ENCODE data around the gene PEAK1.
A peak's percentile ranks its signal among the peaks of the same experiment; 100 is the strongest.

Gene PEAK1

GRCh38 chr15:77071305-77072223 lies 348.3 kb downstream of the PEAK1 start:
- no peak for TF ChIP-seq Cebpa-rat (IDR thresholded peaks at IDR 0.05)
- Histone ChIP-seq H3K36me3 (peaks cover 0 to 25% (median 12%) of the 10 kb centered on the region in 11 experiments; a peak in 13 of 22 replicates), H3K9ac (peak overlapping the region in 9 of 11 experiments; percentile 93 to 100 (median 99); a peak in 16 of 22 replicates)

GRCh38 chr15:77070495-77071304 lies 349.2 kb downstream of the PEAK1 start, which contains the start of gene TSPAN3:
Gene TSPAN3 (minus strand): TSS chr15:77071109. CDS start chr15:77070954, 155 bp downstream.
- Histone ChIP-seq H3K4me2 (peak within 1 kb of the TSS; percentile 83 to 97 (median 92)), H3K4me1 (peaks cover 23 to 47% (median 35%) of the 10 kb centered on the region in 10 experiments), H3K9ac (peak within 1 kb of the TSS; percentile 93 to 100 (median 98)), H3K36me3 (peaks cover 0 to 34% (median 16%) of the 10 kb centered on the region in 11 experiments; a peak in 13 of 22 replicates), H4K20me1 (peaks cover 8 to 50% (median 44%) of the 10 kb centered on the region in 11 experiments; a peak in 20 of 22 replicates), H3K27ac (peak within 1 kb of the TSS; percentile 85 to 99 (median 96)), H3K4me3 (peak within 1 kb of the TSS; percentile 83 to 98 (median 92)), H3K9me3 (replicated peaks in 1 of 11) (no peaks in the 10 kb centered on the region), H3K27me3 (no peaks in the 10 kb centered on the region)
- no peak for TF ChIP-seq Cebpa-rat (IDR thresholded peaks at IDR 0.05)

More at GRCh38 chr15:77071305-77072223, 348.3 kb downstream of the PEAK1 start:
- Histone ChIP-seq H3K4me3 (peak overlapping the region in 9 of 10 experiments; percentile 83 to 98 (median 93); a peak in 13 of 20 replicates), H3K27ac (peak overlapping the region in 9 of 11 experiments; percentile 93 to 99 (median 96); a peak in 12 of 22 replicates), H3K4me1 (peaks cover 23 to 41% (median 35%) of the 10 kb centered on the region in 10 experiments), H3K4me2 (peak overlapping the region; percentile 16 to 95 (median 44); a peak in 17 of 22 replicates), H4K20me1 (peaks cover 8 to 41% (median 36%) of the 10 kb centered on the region in 11 experiments; a peak in 20 of 22 replicates), H3K27me3 (no peaks in the 10 kb centered on the region), H3K9me3 (replicated peaks in 1 of 11) (no peaks in the 10 kb centered on the region)

GRCh38 chr15:77070180-77070494 lies 349.8 kb downstream of the PEAK1 start:
- peak overlapping the region; percentile 85 to 99 (median 96) for H3K27ac ChIP-seq
- H3K4me1 ChIP-seq, result peaks cover 28 to 52% (median 40%) of the 10 kb centered on the region in 10 experiments
- H3K27me3 ChIP-seq, result no peaks in the 10 kb centered on the region
- no peaks in the 10 kb centered on the region for H3K9me3 ChIP-seq (replicated peaks in 1 of 11)
- peaks cover 0 to 39% (median 16%) of the 10 kb centered on the region in 11 experiments; a peak in 13 of 22 replicates for H3K36me3 ChIP-seq
- peaks cover 8 to 55% (median 50%) of the 10 kb centered on the region in 11 experiments; a peak in 20 of 22 replicates for H4K20me1 ChIP-seq
- no peak for TF ChIP-seq Cebpa-rat (IDR thresholded peaks at IDR 0.05)
- peak overlapping the region; percentile 93 to 100 (median 98) for H3K9ac ChIP-seq
- H3K4me3 ChIP-seq, result peak overlapping the region; percentile 83 to 98 (median 92)
- peak overlapping the region; percentile 83 to 97 (median 92) for H3K4me2 ChIP-seq

GRCh38 chr15:77069521-77070121 lies 350.3 kb downstream of the PEAK1 start:
- no peak for TF ChIP-seq Cebpa-rat (IDR thresholded peaks at IDR 0.05)
- Histone ChIP-seq H3K27ac (peak overlapping the region; percentile 85 to 99 (median 96); a peak in 21 of 22 replicates), H3K4me1 (peaks cover 34 to 58% (median 45%) of the 10 kb centered on the region in 10 experiments), H3K27me3 (no peaks in the 10 kb centered on the region), H3K9me3 (replicated peaks in 1 of 11) (no peaks in the 10 kb centered on the region), H4K20me1 (peaks cover 8 to 61% (median 55%) of the 10 kb centered on the region in 11 experiments; a peak in 20 of 22 replicates), H3K9ac (peak overlapping the region; percentile 93 to 100 (median 98)), H3K4me3 (peak overlapping the region; percentile 83 to 98 (median 92)), H3K4me2 (peak overlapping the region; percentile 83 to 97 (median 92)), H3K36me3 (peaks cover 0 to 40% (median 16%) of the 10 kb centered on the region in 11 experiments; a peak in 13 of 22 replicates)

- H3K27me3 ChIP-seq, result no peaks in the 10 kb centered on the region
- no peak overlapping the region; a peak in 1 of 22 replicates for H3K27ac ChIP-seq
- H3K9ac ChIP-seq, result no peak overlapping the region
- H4K20me1 ChIP-seq, result peaks cover 8 to 70% (median 65%) of the 10 kb centered on the region in 11 experiments; a peak in 20 of 22 replicates
- H3K4me1 ChIP-seq, result peaks cover 37 to 67% (median 52%) of the 10 kb centered on the region in 10 experiments
- H3K9me3 ChIP-seq (replicated peaks in 1 of 11), result no peaks in the 10 kb centered on the region
- H3K4me2 ChIP-seq, result peak overlapping the region; percentile 83 to 97 (median 92); a peak in 21 of 22 replicates
- no peak overlapping the region for H3K4me3 ChIP-seq
- no peak for TF ChIP-seq Cebpa-rat (IDR thresholded peaks at IDR 0.05)
- peaks cover 0 to 48% (median 21%) of the 10 kb centered on the region in 11 experiments; a peak in 13 of 22 replicates for H3K36me3 ChIP-seq
Observed at GRCh38 chr15:77068633-77069032, 351.3 kb downstream of the PEAK1 start.

- Histone ChIP-seq H3K27ac (peak overlapping the region in 7 of 11 experiments; percentile 5 to 76 (median 69); a peak in 10 of 22 replicates), H3K4me1 (peaks cover 39 to 75% (median 57%) of the 10 kb centered on the region in 10 experiments), H4K20me1 (peaks cover 8 to 79% (median 72%) of the 10 kb centered on the region in 11 experiments; a peak in 20 of 22 replicates), H3K9ac (peak overlapping the region in 4 of 11 experiments; percentile 50 to 65 (median 58); a peak in 9 of 22 replicates), H3K36me3 (peaks cover 0 to 56% (median 24%) of the 10 kb centered on the region in 11 experiments; a peak in 13 of 22 replicates), H3K4me2 (peak overlapping the region; percentile 43 to 97 (median 90)), H3K9me3 (replicated peaks in 1 of 11) (no peaks in the 10 kb centered on the region), H3K27me3 (no peaks in the 10 kb centered on the region), H3K4me3 (peak overlapping the region in 2 of 10 experiments; percentile 6 to 11; a peak in 1 of 20 replicates)
- TF ChIP-seq Cebpa-rat (IDR thresholded peaks at IDR 0.05), result no peak
Observed at GRCh38 chr15:77067691-77068367, 352.1 kb downstream of the PEAK1 start.

GRCh38 chr15:77066971-77067690 lies 352.8 kb downstream of the PEAK1 start:
- peak overlapping the region in 5 of 11 experiments; percentile 55 to 76 (median 70); a peak in 9 of 22 replicates for H3K27ac ChIP-seq
- H3K27me3 ChIP-seq, result no peaks in the 10 kb centered on the region
- H3K4me2 ChIP-seq, result peak overlapping the region in 10 of 11 experiments; percentile 43 to 97 (median 90); a peak in 20 of 22 replicates
- H3K9me3 ChIP-seq (replicated peaks in 1 of 11), result no peaks in the 10 kb centered on the region
- H3K4me1 ChIP-seq, result peaks cover 43 to 82% (median 64%) of the 10 kb centered on the region in 10 experiments
- H3K36me3 ChIP-seq, result peaks cover 0 to 57% (median 24%) of the 10 kb centered on the region in 11 experiments; a peak in 13 of 22 replicates
- H4K20me1 ChIP-seq, result peaks cover 8 to 86% (median 79%) of the 10 kb centered on the region in 11 experiments; a peak in 20 of 22 replicates
- no peak overlapping the region for H3K4me3 ChIP-seq
- H3K9ac ChIP-seq, result peak overlapping the region in 4 of 11 experiments; percentile 5 to 65 (median 39); a peak in 4 of 22 replicates
- TF ChIP-seq Cebpa-rat (IDR thresholded peaks at IDR 0.05), result no peak
